HG02798 (cell line): ENCODE results near the gene S100A10.

ENCODE experiments used
- ATAC-seq: cut with Tn5 transposase; IDR thresholded peaks from one replicate; pipeline ENCODE4 v1.9.1; 2021; ENCODE audit warnings: mild to moderate bottlenecking; ENCODE audit not compliant: unreplicated experiment, poor library complexity

The S100A10 gene, protein sequence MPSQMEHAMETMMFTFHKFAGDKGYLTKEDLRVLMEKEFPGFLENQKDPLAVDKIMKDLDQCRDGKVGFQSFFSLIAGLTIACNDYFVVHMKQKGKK

DNA sequence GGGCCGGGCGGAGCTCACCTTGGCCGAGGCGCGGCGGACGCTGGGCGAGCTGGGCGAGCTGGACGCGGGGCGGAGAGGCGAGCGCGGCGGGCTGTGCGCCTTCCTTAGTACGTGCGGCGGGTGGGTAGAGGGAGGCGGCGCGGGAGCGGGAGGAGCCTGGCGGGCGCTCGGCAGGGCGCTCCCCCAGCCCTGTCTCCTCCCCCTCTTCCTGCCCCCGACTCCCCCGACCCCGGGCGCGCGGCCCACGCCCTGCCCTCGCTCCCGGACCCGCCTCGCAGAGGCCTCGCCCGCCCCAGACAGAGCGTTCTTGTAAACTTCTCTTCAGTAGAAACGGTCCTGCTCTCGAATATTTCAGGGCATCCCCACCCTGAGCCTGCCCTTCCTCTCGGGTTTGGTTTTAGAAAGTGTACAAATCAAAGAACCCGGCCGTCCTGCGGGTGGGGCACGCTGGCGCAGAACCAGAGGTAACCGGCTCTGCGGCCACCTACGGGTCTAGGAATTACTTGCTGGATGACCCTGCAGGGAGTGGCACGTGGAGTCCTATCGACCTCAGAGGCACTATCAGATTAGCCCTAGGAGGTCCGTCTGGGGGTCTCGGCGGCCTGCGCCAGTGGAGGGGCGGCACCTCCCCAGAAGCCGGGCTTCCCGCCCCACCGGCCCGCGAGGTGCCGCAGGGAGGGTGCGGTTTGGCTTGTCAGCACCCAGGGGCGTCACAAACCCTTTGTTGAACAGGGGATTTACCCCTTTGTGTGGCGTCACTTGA lies at the start of gene S100A10:
S100A10 (minus strand) TSS at position 126 of the 763 bp plus-strand sequence. CDS start 7,629 bp downstream, outside the sequence.
- no peak for ATAC-seq

DNA sequence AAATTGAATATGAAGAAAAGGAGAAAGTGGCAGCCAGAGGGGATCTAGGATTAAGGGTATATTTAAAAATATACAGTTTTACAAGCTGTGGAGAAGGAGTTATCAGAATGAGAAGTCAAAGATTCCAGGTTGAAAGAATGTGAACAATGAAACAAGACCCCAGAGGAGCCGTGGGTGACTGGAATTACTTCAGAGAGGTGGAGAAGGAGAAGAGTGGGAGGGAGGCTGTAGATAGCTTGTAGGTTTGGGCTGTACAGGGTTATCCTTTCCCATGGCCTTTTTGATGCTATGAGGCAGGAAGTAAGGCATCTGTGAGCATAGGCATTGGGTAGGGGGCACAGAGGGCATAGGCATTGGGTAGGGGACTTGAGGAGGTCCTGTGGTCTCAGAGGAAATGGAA lies 48.4 kb upstream of the S100A10 start:
- ATAC-seq, result no peak

DNA sequence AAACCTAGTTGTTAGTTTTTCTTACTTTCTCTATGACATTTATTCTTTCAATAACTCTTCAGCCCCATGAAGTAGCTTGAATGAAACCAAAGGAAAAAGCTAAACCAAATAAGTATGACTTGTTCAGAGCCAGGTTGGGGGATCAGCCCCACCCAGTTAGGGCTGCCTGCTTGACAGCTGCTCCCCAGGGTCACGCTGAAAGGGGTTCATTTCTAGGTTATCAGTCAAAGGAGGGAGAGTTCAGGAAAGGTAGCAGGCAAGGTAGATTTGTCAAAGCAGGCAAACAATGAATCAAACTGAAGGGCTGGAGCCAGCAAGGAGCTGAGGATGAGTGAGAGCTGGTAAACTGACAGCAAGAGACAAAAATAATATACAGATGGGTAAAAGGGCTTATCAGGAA lies 46.2 kb upstream of the S100A10 start:
- ATAC-seq, result no peak

DNA sequence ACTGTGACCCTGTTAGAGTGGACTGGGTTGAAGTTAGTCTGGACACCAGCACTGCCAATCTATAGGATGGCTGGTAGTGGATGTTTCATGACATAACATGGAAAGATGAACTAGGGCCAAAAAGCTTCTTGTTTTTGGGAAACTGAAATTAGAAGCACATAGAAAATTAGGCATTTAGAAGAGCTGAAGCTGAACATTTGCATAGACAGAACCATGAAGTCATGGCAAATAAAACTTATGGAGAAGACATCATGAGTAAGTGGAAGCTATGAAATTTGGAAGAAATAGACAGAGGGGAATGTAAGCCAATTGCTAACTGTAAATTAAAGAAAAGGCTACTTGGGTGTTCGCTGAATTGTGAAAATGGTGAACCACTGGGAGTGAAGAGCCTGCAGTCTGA lies 45.8 kb upstream of the S100A10 start:
- ATAC-seq, result no peak

DNA sequence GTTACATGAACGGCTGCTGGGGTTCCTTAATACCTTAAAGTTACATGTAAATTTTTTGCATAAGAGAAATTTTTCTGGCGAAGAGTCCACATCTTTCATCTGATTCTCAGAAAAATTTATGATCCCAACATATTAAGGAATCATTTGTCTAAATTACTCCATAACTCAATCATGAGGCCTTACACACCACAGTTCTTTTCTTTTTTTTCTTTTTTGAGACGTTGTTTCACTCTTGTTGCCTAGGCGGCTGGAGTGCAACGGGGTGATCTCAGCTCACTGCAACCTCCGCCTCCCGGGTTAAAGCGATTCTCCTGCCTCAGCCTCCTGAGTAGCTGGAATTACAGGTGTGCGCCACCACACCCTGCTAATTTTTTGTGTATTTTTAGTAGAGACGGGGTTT lies 45.2 kb upstream of the S100A10 start:
- ATAC-seq, result no peak

DNA sequence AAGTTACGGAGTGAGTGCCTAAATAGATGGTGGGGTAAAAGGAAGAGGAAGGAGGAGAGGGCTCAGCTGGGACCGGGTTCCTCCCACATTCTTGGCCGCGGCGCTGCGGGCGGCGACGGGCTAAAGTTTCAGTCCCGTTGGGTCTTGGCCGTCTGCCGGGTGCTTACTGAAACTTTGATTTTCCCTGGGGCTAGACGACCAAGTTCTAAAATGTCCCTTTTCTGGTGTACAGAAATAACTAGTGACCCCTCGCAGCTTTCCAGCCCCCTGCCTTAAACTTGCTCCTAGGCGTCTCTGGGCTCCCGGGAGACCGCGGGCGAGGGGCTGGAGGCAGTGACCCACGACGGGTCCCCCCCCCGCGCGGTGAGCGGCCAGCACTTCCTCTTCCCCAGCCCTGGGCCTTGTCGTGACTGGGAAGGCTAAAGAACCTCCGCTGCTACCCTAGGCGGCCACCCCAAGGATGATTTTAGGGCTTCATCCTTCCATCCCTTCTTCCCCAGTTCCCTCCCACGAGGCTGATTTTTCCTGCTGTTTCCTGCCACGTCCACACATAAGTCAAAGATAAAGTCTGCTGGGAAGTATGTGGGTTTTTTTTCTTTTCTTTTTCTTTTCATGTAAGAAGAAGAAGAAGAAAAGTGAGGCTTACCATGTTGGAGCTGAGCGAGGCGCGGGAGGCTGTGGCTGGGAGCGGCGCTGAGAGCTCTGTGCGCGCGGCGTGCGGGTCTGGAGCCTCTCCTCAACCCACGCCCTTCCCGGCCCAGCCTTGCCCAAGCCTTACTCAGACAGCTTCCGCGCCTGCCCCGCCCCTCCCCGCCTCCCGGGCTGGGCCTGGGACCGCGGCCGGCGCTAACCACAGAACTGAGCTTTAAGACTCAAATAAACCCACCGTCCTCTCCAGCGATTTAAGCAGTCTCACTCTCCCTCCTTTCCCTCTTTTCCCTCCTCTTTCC lies 42.9 kb upstream of the S100A10 start, which contains the start of gene S100A11:
S100A11 (minus strand) TSS at position 738 of the 950 bp plus-strand sequence; CDS start at position 649, 89 bp downstream.
- peak; percentile 58 for ATAC-seq

DNA sequence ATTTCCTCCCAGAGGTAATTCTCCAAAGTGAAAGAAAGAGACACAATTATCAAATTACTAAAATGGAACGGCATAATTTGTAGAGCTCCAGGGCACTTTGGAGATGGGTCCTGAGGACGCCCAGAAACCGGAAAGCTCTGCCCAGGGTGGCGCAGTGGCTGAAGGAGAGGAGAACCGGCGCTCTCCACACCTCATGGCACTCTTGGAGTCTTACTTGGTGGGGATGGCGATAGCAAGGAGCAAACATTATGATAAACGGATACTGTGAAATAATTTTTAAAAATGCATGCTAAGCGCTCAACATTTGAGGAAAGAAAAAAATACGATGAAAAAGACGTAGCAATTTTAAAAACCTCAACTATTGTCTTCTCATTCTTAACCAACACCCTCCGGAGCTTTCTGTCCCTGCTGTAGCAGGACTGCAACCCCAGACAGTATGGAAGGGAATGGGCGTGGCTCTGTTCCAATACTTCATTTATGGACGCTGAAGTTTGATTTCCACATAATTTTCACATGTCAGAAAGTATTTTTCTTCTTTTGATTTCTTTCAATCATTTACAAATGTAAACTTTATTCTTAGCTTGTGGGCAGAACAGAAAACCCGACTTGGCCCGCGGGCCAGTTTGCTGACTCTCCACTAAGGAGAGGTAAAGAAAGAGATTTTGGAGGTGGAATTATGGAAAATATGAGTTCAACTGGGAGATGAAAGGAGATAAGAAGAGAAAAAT lies 42.0 kb upstream of the S100A10 start:
- no peak for ATAC-seq

DNA sequence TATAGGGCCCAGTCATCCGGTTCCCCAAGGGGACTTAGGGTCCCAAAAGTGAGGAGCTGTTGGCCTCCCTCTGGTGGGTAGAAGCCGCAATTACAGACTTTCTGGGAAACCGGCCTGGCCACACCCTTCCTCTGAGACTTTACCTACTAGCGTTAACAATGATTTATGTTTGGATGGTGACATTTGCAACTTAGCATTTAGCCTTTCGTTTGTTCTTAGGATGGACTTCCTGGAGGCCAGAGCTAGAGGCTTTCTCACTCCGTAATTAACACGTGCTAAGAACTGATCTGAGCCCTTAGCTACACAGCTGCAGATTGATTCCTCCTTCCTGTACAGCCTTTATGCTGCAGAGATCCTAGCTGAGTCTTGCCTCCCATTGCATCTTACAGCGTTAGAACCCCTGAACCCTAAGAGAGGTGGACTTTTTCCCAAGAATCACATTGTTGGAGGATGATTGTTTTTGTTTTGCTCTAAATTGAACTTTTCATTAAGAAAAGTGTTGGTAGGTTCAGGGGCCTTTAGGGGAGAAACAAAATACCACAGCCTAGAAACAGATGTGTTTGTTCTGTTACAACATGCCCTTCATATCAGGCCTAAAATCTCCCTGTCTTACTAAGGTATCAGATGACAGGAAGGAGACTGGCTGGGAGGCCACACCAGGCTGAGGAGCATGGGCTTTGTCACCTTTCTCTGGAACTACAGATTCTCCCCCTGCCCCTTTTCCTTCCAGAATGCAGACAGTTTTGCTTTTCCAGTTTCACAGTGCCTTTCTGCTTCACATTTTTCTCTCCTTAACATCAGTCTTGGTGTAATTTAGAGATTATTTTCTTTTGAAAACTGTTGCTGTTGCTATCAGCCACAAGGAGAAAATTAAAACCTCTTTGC lies 41.2 kb upstream of the S100A10 start:
- peak; percentile 56 for ATAC-seq

DNA sequence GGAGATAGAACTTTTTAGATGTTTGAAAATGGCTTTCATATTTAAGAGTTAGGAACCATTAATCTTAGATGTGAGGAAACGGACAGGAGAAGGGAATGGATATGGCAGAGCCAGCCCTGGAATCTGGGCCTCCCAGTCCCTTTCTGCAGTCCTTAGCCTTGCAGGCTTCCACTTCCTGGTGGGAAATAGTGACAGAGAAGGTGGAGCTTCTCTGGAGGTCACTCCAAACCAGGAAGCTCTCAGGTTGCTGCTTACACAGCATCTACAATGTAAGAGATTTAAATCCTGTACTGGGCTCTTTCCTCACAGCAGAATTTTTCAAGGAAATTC lies 40.6 kb upstream of the S100A10 start:
- peak; percentile 21 for ATAC-seq

DNA sequence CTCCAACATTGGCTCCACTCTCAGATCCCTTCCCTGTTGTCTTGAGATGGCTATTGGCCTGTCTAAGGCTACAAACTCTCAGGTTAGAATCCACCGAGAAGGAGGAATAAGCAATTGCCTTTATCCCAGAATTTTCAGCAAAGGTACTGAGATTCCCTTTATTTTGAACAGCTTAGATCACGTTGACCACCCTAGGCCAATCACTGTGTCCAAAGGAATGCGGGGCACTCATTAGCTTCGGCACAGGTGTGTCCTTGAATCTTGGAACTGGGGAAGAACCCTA lies 36.2 kb upstream of the S100A10 start:
- ATAC-seq, result no peak

DNA sequence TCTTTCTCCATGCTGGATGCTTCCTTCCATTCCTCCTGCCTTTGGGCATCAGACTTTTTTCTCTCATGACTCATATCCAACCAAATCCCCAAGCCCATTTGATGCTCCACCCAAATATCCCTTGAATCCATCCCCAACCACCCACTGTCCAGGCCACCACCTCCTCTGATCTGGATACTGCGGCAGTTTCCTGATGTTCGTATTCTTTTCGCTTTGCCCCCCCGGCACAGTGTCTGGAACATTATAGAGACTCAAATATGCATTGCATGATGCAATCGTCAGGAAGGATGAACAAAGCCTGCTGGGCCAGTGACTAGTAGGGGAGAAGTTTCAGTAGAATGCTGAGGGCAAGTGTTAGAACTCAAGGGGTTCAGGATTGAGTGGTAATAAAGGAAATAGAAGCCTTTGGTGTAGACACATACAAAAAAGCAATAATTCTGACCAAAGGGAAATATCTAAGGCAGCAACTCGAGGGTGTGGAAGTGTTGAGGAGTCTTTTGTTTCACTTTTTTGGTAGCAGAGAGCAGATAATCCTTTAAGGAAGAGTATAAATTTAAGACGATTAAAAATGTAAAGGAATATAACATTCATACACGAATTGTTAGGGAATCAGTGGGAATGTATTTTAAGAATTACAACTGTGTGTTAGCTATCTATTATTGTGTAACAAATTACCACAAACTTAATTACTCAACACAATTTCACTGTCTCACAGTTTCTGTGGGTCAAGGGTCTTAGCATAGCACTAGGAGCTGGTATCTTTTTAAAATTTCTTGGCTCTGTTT lies 35.7 kb upstream of the S100A10 start:
- no peak for ATAC-seq

DNA sequence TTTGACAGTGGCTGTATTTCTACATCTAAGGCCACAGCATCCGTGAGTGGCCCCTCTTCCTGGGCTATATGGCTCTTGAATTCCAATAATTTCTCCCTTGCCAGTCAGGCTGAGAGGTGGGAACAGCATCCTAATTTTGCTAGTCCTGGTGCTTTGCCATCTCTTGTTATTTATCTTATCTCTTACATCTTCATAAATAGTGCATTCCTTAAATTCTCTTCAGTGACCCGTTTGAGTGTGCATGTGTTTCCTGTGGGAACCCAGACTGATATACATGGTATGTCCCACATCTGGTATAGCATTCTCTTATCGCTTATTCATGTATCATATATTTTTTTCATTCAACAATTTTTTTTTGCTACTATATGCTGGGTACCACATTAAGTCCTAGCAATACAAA lies 33.2 kb upstream of the S100A10 start:
- ATAC-seq, result no peak

DNA sequence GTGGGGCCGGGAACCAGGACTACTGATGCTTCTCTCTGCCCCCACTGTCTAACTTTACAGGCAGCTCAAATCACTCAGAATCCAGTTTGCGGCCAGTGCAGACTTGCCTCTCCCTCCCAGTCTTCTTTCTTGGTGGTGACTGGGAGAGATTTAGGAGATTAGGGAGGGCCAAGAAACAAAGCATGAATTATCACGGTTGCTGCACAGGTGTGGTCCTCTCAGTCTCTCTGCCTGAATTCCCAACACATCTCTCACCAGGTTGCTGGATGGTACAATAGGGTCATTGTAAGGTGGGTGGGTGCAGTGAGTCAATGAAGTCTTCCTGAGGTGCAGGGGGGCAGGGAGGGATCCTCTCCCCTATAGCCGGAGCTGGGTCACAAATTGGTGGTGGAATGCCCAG lies 30.6 kb upstream of the S100A10 start:
- no peak for ATAC-seq

DNA sequence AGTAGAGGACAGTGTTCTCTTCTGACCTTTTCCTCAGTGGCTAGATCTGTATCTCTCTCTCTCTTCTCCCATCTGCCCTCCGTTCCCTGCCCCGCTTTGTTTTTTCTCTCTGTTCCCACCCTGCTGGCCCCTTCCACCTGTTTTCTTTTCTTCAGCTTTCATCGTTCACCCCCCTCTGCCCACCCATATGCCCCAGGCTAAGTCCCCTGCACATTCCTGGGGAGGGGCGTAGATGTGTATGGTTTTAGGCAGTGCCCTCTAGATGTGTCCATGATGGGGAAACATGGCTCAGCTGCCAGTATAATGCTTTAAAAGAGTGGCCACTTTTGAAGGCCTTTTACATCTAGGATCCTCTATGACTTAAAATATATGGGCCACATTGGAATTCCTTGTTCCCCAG lies 29.6 kb upstream of the S100A10 start:
- ATAC-seq, result no peak

DNA sequence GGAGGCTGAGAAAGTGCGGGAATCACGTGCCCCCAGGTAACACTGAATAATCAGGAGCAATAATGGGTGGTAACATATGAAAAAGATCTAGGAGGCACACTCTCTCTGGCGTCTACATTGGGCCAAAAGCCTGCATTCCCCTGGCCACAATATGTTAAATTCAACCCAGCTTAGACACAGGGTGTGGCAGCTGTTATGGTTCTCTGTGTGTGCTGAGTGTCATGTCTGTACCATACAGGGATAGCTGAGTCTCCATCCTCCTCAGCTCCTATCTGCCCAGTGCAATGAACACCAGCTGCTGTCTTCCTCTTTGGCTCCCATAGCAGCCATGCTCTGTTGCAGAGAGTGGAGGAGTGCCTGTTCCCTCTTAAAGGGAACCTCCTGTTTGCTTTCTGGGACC lies 28.8 kb upstream of the S100A10 start:
- no peak for ATAC-seq

DNA sequence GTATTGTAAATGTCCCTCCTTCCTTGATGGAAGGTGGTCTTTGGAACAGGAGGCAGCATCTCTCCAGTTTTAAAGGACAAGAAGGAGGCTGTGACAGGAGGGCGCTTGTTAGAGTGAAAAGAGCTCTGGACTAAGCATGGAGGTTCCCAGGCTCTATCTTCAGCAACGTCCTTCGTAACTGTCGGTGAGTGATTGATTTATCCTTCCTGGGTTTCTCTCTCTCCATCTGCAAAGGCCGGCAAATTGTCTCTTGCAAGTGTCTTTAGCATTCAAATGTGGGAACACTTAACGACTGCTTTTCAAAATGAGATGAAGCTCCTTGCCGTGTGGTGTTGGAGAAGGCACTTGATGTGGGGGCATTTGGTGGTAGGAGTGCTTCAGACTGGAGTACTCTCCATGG lies 27.9 kb upstream of the S100A10 start:
- ATAC-seq, result no peak

DNA sequence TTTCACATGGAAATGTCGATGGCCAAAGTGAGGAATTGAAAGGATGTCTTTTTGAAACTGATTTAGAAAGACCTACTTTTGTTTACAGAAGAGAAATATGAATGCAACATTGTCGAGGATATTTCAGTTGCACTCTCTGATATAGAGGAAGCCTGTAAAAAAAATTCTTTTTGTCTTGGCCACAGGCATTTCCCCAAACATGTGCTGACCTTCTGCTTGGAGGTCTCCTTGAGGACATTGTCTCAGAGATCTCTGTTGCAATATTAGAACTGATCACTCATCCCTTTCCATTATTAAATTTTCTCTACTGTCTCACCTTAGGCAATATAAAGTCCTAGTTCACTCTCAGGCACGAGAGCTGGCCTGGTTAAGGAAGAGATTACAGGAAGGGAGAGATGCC lies 27.2 kb upstream of the S100A10 start:
- ATAC-seq, result no peak

DNA sequence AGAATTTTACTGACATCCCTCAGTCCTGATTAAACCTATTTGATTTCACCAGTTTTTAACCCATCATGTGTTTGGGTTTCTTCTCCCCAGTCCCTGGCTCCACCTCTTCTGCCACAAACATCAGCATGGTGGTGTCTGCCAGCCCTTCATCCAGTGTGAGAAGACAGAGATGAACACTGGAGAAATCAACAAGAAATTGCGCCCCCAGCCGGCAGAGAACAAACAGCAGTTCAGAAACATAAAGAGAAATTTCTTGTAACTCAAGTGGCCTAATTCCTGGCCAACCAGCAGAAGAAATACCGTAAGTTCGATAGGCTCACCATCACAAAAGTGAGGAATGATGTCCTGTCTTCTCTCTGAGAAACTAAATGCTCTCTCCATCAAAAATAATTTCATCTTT lies 24.9 kb upstream of the S100A10 start:
- ATAC-seq, result no peak

DNA sequence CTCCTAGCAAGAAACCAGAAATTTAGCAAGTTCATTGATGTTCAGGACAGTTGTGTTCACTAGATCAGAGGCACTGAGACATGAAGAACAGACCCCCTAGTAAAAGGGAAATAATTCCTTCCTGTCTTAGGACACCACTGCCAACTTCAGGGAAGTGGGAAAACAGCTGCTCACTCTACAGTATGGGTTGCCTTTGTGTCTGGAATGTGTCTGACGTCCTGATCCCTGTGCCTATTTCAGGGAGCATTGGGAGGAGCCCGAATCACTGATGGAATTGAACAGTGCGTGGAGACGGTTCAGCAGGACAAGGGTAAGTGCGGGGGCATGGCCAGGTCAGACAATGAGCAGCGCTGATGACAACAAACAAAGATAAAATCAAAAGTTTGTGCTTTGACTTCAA lies 22.1 kb upstream of the S100A10 start:
- ATAC-seq, result no peak
